NCI-H1092 treated with DMSO at 0.1 percent for 48 hours (cell line): ENCODE data around the gene SLC22A23.

Experiments
- DNase-seq: peaks from one replicate; lab custom pipeline; 2025; lab: John Stamatoyannopoulos, UW

The SLC22A23 gene

DNA sequence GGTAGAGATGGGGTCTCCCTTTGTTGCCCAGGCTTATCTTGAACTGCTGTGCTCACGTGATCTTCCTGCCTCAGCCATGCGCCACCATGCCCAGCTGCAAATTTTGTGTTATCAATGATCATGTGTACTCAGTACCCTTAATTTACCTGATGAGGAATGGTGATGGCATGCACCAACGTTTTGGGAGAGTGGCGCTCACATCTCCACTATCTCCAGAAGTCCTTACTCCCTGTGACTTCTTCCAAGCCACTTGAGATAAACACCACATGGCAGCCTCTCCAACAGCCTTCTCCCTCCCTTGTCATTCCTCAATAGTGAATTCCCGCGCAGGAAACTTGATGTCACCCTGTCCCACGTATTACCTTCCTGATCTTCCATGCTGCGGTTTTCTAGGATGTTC is 140.0 kb downstream of the SLC22A23 start:
- DNase-seq, result no peak

DNA sequence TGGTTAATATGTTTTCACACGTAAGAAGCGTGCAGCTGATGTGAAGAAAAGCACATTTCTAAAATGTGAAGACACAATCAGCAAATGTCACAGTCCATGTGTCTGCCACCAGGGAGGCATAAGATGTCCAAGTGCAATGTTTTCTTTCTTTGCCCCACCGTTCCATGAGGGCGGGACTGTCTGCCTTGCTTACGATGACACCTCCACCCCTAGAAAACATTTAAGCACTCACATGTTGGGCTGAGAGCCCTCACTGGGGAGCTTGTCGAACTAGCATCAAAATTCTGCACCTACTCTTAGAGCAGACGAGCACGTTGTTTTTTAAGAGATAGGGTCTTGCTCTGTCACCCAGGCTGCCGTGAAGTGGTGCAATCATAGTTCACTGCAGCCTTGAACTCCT is 140.5 kb downstream of the SLC22A23 start:
- no peak for DNase-seq

DNA sequence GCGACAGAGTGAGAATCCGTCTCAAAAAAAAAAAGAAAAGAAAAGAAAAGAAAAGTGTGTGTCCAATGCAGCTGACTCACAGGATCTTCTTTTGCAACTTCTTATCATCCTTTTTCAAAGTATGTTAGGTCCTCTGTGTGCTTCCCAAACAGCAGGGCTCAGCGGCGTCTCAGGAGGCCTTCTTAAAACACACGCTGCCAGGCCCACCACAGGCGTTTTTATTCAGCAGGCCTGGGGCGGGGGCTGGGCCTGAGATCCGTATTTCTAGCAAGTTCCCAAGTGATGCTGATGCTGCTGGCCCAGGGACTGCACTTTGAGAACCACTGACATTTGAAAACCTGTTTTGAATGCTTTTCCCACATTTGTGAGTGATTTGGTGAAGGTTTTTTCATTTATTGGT is 141.0 kb downstream of the SLC22A23 start:
- DNase-seq, result no peak

DNA sequence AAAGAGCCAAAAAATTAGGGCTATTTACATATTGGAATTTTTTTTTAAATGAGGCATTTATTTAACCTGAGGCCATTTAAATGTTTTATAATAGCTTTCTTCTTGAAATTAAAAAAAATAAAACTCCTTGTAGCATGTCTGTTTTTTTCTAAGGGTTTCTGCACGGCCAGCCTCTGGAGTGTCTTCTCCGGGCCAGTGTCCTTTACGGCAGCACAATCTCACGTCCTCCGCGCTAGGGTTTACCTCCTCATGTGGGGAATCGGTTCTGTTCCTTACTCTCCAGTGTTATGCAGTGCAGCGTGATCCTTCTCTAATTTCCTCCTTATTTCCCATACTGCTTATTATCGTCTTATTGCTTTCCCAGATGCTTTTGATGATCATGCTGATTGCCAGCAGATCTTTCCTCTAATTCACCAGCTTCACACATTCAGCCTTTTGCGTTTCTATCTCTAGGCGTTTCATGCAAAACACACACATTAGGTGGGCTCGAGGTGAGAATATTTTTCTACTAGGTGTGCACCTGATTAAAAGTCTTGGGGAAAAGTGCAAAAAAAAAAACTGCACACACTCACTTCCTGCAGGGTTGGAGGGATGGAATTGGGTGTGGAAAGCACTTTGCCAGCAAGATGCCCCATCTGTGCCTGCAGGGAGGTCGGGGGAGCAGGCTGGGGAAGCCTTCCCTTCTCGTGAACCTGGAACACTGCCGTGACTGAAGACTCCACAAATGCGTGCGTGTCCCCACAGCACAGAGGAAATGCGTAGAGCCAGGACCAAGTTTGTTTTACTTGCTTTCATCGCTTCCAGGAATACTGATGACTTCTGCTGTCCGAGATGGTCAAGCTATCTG is 142.0 kb downstream of the SLC22A23 start:
- DNase-seq, result no peak

DNA sequence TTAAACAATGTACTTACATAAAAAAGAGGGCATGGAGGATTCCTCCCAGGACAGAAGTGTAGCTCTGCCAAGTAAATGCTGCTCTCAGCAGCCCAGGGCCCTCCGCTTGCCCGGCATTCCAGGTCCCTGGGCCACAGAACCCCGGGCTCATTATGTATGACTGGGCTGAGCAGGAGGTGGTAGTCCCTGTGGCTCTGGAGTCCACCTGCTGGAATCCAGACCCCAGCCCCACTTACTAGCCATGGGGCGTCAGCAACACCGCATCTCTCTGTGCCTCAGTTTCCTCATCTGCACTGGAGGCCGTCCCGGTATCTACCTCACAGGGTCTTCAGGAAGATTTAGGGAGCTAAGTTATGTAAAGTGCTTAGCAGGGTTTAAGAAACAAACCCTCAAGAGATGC is 142.7 kb downstream of the SLC22A23 start:
- DNase-seq, result no peak

DNA sequence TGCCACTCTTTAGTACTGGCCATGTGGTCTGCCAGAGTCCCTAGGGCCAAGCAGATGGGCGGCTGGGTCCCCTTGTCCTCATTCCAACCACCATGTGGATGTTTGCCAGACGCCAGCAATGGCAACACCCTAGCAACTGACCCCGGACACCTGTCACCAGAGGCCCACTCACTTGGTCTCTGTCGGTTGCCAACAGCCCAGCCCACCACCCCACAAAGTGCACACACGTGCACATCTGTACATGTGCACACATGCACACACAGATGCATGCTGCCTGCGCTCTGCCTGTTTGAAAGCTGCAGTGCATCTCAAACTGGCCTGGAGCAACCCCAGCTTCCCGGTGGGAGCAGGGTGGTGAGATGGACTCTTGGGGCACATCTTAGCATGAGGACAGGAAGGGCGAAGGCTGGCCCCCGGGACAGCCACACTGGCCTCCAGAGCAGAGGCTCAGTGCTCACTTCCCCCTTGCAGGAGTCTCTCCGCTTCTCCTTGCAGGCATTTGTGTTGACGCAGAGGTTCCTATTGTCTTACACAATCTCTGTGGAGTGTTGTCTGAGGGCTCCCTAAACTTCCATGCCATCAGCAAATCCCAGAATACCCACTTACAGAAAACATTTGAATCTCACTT is 144.1 kb downstream of the SLC22A23 start:
- DNase-seq, result no peak

DNA sequence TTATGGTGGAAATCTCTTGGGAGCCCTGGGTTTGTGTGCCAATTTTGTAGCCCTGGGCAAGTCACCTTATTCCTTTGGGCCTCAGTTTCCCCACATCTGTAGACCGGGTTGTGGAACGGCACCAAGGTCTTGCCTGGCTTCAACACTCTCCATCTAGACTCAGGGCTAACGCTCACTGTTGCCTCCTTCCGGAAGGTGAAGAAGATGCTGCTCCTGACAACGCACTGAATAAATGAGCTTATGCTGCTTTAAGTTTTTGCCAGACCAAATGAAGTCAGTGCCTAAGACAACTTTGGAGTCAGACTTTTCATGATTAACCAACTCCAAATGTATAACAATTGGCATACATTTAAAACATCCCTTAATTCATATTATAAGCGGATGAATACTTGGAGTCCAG is 145.0 kb downstream of the SLC22A23 start:
- DNase-seq, result no peak

DNA sequence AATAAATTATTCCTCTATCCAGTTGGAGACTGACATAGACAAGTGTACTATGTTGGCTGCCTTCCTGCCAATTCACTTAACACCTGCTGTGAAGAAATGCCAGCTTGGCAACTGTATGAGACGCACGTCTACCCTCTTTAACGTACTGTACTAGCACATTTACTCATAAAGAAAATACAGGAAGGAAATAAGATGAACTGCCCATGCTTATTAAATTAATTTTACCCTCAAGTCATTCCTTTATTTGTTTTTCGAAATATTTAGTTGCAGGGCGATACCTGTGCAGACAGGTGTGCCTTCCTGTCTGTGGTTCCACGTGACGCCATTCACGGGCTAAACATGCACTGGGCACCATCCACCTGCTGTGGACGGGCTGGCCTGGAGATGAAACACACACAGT is 146.1 kb downstream of the SLC22A23 start:
- DNase-seq, result peak; percentile 16

DNA sequence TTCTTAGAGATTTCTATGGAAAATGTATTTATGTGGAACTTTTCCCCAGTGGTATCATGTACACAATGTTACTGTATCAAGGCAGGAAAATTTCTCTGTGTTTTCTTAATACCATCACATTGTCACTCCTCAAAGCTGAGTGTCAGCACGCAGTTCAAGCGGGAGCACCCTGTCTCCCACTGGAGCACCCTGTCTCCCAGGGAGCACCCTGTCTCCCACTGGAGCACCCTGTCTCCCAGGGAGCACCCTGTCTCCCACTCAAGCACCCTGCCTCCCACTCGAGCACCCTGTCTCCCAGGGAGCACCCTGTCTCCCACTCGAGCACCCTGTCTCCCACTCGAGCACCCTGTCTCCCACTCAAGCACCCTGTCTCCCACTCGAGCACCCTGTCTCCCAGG is 146.8 kb downstream of the SLC22A23 start:
- DNase-seq, result no peak

DNA sequence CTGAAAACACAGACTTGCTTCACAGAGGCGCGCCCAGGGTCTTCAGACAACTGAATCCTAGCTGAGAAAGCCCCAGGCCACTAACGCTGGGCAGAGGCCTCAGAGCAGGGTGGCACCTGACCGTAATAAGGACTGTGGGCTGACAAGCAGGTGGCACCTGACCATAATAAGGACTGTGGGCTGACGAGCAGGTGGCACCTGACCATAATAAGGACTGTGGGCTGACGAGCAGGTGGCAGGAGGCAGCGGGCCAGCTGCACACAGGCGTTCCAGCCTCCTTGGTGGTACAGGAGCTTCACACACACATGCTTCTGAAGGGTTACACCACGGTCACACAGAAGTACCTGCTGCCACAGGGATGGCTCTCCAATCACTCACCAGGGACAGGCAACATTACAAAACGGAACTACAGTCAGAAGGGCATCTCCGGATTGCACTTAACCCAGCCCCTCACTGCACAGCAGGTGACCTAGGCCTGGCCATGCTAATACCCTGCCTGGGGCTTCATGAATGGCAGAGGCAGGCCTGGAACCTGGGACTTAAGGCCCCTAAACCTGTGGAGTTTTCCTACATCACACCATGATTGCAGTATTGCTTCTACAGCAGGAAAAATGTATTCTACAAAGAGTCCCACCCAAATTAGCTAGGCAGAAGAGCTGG is 147.3 kb downstream of the SLC22A23 start:
- DNase-seq, result peak; percentile 42

DNA sequence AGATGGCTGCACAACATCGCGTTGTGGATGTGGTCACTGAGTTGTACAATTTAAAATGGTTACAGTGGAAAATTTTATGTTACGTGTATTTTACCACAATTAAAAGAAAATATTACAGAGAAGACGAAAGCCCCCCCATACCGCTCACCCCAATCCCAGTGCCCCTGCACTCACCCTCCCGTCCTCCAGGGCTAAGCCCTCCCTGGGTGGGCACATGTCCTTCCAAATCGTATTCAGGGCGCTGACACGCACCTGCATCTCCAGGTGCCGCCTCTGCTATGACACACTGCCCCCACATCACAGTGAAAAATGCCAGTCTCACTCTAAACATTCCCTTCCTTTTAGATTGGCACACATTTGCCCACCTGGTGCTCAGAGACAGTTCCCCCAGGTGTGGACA is 148.7 kb downstream of the SLC22A23 start:
- DNase-seq, result no peak

DNA sequence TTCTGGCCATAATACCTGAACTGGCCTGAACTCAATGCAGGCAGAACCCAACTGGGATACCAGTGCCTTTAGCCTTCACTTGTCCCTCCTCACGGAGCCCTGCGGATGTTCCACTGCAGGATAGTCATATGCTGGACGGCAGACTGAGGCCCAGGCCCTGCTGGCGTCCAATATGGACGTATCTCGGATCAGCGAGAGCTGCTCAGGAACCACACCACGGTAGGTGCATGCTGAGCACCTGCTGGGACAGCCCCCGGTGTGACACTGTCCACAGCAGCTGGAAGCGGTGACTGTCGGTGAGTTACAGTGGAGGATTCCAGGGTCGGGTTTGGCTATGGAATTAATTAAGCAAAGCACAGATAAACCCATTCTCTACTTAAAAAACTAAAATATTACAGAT is 149.4 kb downstream of the SLC22A23 start:
- DNase-seq, result no peak

DNA sequence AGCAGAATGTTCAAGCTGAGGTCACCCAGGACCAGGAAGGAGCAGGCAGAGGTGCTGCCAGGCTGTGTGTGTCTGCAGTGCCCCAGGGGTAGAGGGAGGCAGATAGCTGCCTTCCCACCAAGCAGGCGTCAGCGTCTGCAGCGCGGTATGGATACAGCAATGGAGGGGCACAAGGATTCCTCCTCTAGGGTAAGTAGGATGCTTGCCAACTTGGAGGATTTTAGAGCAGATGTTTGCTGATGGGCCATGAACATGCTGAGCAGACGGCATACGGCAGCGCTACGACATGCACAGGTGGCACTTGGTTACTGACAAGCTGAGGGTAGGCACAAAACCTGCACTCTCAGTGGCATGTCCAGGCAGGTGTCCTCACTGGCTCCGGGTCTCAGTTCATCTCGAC is 150.0 kb downstream of the SLC22A23 start:
- no peak for DNase-seq

DNA sequence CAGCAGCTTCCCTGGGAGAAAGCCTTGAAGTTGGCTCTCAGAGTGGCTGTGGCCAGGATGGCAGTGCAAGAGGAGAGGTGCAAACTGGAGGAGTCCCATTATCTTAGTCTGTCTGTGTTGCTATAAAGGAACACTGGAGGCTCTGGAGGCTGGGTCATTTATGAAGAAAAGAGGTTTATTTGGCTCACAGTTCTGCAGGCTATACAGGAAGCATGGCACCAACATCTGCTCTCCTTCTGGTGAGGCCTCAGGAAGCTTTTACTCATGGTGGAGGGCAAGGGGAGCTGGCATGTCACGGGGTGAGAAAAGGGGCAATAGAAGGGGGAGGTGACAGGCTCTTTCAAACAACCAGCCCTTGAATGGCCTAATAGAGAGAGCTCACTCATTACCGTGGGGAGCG is 151.0 kb downstream of the SLC22A23 start:
- DNase-seq, result no peak

DNA sequence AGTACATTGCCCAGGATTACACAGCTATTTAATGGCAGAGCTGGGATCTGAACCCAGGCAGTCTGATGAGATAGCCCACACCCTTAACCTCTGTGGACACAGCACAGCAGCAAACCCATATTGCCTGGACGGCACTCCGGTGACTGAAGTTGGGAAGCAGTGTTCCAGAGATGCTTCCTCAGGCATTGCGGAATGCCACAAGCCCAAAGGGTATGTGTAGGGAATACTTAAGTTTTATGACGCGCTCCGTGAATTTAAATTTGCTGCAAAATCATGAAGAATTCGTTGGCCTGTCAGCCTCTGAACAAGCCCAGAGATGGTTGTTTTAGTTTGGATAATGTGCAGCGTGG is 151.7 kb downstream of the SLC22A23 start:
- DNase-seq, result no peak

DNA sequence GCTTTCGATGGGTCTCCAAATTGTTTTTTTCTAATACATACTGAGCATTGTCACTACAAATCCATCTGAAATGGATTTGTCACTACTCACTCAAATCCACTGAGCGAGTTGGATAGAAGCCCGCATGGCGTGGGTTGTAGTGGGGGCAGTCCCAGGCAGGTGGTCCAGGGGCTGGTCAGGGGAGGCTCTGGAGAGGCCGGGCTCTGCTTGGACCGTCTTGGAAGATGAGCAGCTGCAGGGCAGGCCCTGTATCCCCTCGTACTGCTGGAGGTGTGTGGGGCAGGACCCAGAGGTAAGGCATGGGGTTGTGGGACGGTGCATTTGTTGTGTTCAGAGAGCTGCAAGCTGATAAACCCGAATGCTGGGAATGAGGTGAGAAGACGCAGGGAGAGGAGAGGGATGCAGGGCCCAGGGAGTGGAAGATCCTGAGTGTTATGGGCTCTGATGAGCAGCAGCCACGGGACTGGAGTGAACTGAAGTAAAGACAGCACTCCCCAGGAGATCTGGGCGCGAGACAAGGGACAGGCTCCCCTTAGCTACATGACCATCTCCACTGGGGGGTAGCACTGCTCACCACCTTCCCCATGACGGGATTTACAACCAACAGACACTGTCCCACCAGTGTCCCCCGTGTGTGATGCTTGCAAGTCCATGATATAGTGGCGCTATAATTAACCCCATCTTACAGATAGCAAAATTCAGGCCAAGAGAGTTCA is 152.2 kb downstream of the SLC22A23 start:
- DNase-seq, result no peak

DNA sequence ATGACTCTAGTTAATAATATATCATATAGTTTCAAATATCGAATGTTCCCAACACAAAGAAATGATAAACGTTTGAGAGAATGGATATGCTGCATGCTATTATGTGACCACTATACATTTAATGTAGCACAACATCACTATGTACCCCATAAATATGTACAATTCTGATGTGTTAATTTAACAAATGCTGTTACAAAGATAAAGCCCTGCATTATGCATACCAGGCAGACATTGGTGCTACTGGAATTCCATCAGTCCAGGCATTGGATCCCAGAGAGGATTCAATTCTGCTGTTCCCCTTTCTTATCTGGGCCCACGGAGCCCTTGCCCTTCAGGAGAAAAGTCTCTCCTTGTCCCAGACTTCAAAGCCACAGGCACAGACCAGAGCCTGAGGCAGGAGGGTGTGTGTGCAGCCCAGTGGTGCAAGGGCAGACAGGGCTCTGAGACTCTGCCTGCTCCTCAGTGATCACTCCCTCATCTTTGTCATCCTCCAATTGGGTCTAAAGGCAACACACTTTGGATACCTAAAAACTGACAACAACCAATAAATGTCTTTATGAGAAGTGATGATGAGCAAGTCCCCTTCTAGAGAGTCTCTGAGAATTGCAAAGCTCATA is 152.9 kb downstream of the SLC22A23 start:
- DNase-seq, result no peak

DNA sequence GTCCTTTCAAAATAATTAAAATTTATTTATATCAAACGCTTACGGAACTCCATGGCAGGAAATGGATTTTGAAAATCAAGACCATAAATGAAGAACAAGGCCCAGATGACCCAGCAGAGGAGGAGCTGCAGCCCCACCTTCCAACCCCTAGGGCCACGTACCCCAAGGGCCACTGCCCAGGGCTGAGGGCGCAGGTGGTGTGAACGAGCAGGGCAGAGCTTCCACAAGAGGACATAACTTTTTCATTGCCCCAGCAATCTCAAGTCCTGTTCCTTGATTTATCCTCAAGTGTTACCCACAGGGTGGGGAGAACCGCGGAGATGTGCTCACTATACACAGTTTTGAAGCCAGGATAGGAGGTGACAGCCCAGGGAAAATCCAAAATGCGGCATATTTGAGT is 155.3 kb downstream of the SLC22A23 start:
- DNase-seq, result no peak

DNA sequence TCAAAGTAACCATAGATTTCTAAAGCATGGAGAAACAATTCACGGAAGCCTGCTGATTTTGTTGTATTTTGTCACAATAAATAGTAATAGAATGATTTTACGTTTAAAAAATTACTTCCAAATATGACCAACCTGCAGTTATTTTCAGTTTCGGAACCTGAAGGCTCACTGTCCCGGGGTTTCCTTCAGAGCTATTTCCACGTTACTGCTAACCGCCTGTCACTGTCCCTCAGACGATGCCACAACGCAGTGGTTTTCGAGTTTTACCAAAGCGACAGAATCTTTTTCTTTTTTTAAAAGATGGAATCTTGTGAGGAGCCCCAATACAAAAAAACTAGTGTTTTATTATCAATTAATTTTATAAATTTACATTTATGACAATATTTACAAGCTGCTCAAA is 157.6 kb downstream of the SLC22A23 start:
- no peak for DNase-seq

DNA sequence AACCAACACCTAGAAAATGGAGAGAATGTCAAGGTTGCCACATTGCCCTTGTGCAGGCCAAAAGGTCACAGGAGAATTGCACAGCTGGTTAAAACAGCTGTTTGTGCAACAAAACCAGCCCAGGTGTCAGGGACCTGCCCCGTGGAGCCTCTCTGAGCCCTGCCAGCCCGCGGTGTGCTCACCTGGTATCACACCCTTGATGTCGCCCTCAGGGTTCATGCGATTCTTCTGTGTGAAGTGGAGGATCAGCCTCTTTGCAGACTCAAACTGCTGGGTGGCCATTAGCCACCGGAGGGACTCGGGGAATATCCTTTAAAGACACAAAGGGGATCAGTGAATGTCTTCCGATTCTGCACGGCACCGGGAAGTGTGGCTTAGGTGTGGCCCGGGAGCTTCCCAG is 158.9 kb downstream of the SLC22A23 start:
- no peak for DNase-seq

DNA sequence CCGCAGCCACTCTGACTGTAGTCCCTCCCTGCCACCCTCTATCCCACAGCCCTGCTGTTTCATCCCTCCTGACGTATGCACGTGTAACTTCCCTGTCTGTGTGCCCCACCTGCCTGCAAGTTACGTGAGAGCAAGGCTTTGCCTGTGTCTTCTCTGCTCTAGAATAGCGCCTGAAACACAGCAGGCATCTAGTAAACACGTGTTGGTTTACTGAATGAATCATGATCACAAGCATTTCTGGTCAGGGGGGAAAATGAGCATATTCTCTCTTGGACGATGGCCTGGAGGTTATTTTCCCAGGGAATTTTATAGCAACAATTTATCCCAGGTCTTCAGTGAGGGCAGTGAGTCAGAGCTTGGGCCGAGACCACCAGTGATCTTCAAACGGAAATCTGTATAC is 159.8 kb downstream of the SLC22A23 start:
- DNase-seq, result no peak

DNA sequence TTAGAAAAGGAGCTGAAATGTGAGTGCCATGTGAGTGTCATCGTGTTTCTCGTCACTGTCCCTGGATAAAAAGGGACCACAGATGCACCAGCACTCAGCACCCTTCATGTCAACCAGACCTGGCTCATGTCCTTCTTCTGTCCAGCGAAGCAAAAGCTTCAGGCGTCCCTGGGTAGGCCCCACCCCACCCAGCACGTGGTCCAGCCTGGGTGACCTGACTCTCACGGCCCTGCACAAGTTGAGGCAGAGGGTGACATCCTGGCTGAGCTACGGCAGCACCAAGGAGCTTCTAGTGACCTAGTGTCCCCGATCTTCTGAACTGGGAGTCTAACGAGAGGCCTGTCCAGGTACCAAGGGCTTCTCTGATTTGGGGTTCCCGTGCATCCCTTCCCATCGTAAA is 160.3 kb downstream of the SLC22A23 start:
- no peak for DNase-seq
